WTC11 (cell line): Measurements from ENCODE around the gene CREG2. TPM values are rescaled to one million over a fixed set of nuclear protein-coding genes. Genes with fewer than 3 reads are reported as not detected.
A peak's percentile ranks its signal among the peaks of the same experiment; 100 is the strongest.

ENCODE experiments used
- ATAC-seq: fragments of 200-7000 bp; cut with Tn5 transposase; 2 replicates; pipeline ENCODE4 v1.10.0; 2021; ENCODE audit warnings: mild to moderate bottlenecking, moderate library complexity
- CTCF ChIA-PET: fragments of 300-600 bp; sonication (Branson Sonifier 250); formaldehyde crosslinking; loops from one replicate; lab custom pipeline; 2021; ENCODE audit warnings: antibody characterized with exemption; lab: Charles Lee
- POLR2A ChIA-PET: fragments of 350-600 bp; sonication (Branson Sonifier 250); formaldehyde crosslinking; loops from one replicate; lab custom pipeline; 2021; ENCODE audit warnings: antibody characterized with exemption; lab: Charles Lee
- DNase-seq: peaks from one replicate; pipeline ENCODE4 v3.0.0; 2021; ENCODE audit warnings: low spot score
- H3K27ac Mint-ChIP-seq: 2 replicates; pipeline ENCODE4 v1.8.0; 2021; ENCODE audit warnings: mixed read lengths
- H3K27me3 Mint-ChIP-seq: 2 replicates; pipeline ENCODE4 v1.8.0; 2021; ENCODE audit warnings: low read depth, mild to moderate bottlenecking, moderate library complexity, mixed read lengths
- H3K36me3 Mint-ChIP-seq: 2 replicates; pipeline ENCODE4 v1.8.0; 2021; ENCODE audit warnings: mixed read lengths
- H3K4me1 Mint-ChIP-seq: 2 replicates; pipeline ENCODE4 v1.8.0; 2022; ENCODE audit warnings: mixed read lengths
- H3K4me3 Mint-ChIP-seq: 2 replicates; pipeline ENCODE4 v1.8.0; 2021; ENCODE audit warnings: mild to moderate bottlenecking, moderate library complexity, mixed read lengths
- H3K9me3 Mint-ChIP-seq: 2 replicates; pipeline ENCODE4 v1.8.0; 2021; ENCODE audit warnings: mixed read lengths
- AFF4 ChIP-seq: sonication (generic); formaldehyde crosslinking; IDR thresholded peaks from 2 replicates; pipeline ENCODE4 v1.8.1; 2023; ENCODE audit warnings: mild to moderate bottlenecking, missing genetic modification reagents, borderline replicate concordance
- ATF1 ChIP-seq: sonication (generic); formaldehyde crosslinking; IDR thresholded peaks from 2 replicates; pipeline ENCODE4 v1.8.1; 2023; ENCODE audit warnings: mild to moderate bottlenecking, moderate library complexity, missing genetic modification reagents
- CBFB ChIP-seq: sonication (generic); formaldehyde crosslinking; IDR thresholded peaks from 2 replicates; pipeline ENCODE4 v1.8.1; 2022; ENCODE audit warnings: mild to moderate bottlenecking, low read depth, missing genetic modification reagents
- CDX4 ChIP-seq: fragments of 250-450 bp; sonication (Bioruptor Pico); IDR thresholded peaks from 2 replicates; pipeline ENCODE4 v1.9.0; 2021; ENCODE audit warnings: moderate library complexity, mild to moderate bottlenecking, inconsistent platforms, borderline replicate concordance
- E2F1 ChIP-seq: sonication (generic); formaldehyde crosslinking; IDR thresholded peaks from 2 replicates; pipeline ENCODE4 v1.8.0; 2022; ENCODE audit warnings: mild to moderate bottlenecking, missing genetic modification reagents
- ELF4 ChIP-seq: sonication (generic); formaldehyde crosslinking; IDR thresholded peaks from 2 replicates; pipeline ENCODE4 v1.8.1; 2022; ENCODE audit warnings: low read depth, mild to moderate bottlenecking, moderate library complexity, missing genetic modification reagents
- ESRRA ChIP-seq: sonication (generic); formaldehyde crosslinking; IDR thresholded peaks from 2 replicates; pipeline ENCODE4 v1.8.1; 2022; ENCODE audit warnings: mild to moderate bottlenecking, missing genetic modification reagents, borderline replicate concordance
- ETV6 ChIP-seq: sonication (generic); formaldehyde crosslinking; IDR thresholded peaks from 2 replicates; pipeline ENCODE4 v1.8.1; 2022; ENCODE audit warnings: mild to moderate bottlenecking, missing genetic modification reagents
- FOXJ3 ChIP-seq: sonication (generic); formaldehyde crosslinking; IDR thresholded peaks from 2 replicates; pipeline ENCODE4 v1.9.0; 2021; ENCODE audit warnings: missing genetic modification reagents, mild to moderate bottlenecking, borderline replicate concordance
- GABPB1 ChIP-seq: sonication (generic); formaldehyde crosslinking; IDR thresholded peaks from 2 replicates; pipeline ENCODE4 v1.8.1; 2023; ENCODE audit warnings: mild to moderate bottlenecking, missing genetic modification reagents
- HMGXB4 ChIP-seq: sonication (generic); formaldehyde crosslinking; IDR thresholded peaks from 2 replicates; pipeline ENCODE4 v1.8.1; 2023; ENCODE audit warnings: mild to moderate bottlenecking, moderate library complexity, missing genetic modification reagents
- IRF2 ChIP-seq: sonication (generic); formaldehyde crosslinking; IDR thresholded peaks from 2 replicates; pipeline ENCODE4 v1.8.0; 2022; ENCODE audit warnings: low read depth, missing genetic modification reagents, borderline replicate concordance
- MYBL2 ChIP-seq: sonication (generic); formaldehyde crosslinking; IDR thresholded peaks from 2 replicates; pipeline ENCODE4 v1.8.1; 2023; ENCODE audit warnings: mild to moderate bottlenecking, moderate library complexity, missing genetic modification reagents
- NFATC4 ChIP-seq: fragments of 250-450 bp; sonication (Bioruptor Pico); IDR thresholded peaks from 2 replicates; pipeline ENCODE4 v1.9.0; 2021; ENCODE audit warnings: mild to moderate bottlenecking
- NR1H2 ChIP-seq: sonication (generic); formaldehyde crosslinking; IDR thresholded peaks from 2 replicates; pipeline ENCODE4 v1.9.0; 2021; ENCODE audit warnings: mild to moderate bottlenecking, moderate library complexity, missing genetic modification reagents
- OVOL2 ChIP-seq: fragments of 250-450 bp; sonication (Bioruptor Pico); IDR thresholded peaks from 2 replicates; pipeline ENCODE4 v1.9.0; 2021; ENCODE audit warnings: mild to moderate bottlenecking, borderline replicate concordance
- TEAD1 ChIP-seq: sonication (generic); formaldehyde crosslinking; IDR thresholded peaks from 2 replicates; pipeline ENCODE4 v1.8.0; 2022; ENCODE audit warnings: mild to moderate bottlenecking, missing genetic modification reagents
- ZNF396 ChIP-seq: fragments of 250-450 bp; sonication (Bioruptor Pico); IDR thresholded peaks from 2 replicates; pipeline ENCODE4 v1.8.0; 2021; ENCODE audit warnings: mild to moderate bottlenecking, moderate library complexity, borderline replicate concordance
- ZNF416 ChIP-seq: fragments of 250-450 bp; sonication (Bioruptor Pico); IDR thresholded peaks from 2 replicates; pipeline ENCODE4 v1.9.0; 2021; ENCODE audit warnings: mild to moderate bottlenecking, inconsistent platforms
- ZNF423 ChIP-seq: fragments of 250-450 bp; sonication (Bioruptor Pico); IDR thresholded peaks from 2 replicates; pipeline ENCODE4 v2.1.2; 2022; ENCODE audit warnings: mild to moderate bottlenecking, moderate library complexity
- total RNA-seq: library from RNA; stranded (reverse); gene quantifications from 3 replicates; pipeline ENCODE4 v1.2.3, GENCODE V29; 2021
- TF ChIP-seq, protein P1 (sequence below): sonication (generic); formaldehyde crosslinking; IDR thresholded peaks from 2 replicates; pipeline ENCODE4 v1.8.0; 2022; ENCODE audit warnings: missing genetic modification reagents
- TF ChIP-seq, protein P2 (sequence below): sonication (generic); formaldehyde crosslinking; conservative IDR thresholded peaks from 2 replicates; pipeline ENCODE4 v1.8.1; 2022; ENCODE audit warnings: mild to moderate bottlenecking, missing genetic modification reagents
- TF ChIP-seq, protein P3 (sequence below): sonication (generic); formaldehyde crosslinking; IDR thresholded peaks from 2 replicates; pipeline ENCODE4 v1.8.0; 2022; ENCODE audit warnings: mild to moderate bottlenecking, missing genetic modification reagents

The CREG2 gene
- total RNA-seq, 1 experiment from 2014 or later: 1.6 TPM

- TF ChIP-seq HMGXB4 (CRISPR knock-in tag): peak; percentile 71
- peak; percentile 24; the same call in 1 of the 2 replicates for TF ChIP-seq TEAD1 (CRISPR knock-in tag)
- TF ChIP-seq ZNF396 (CRISPR knock-in tag): no peak
- TF ChIP-seq E2F1 (CRISPR knock-in tag): no peak
- no peak for TF ChIP-seq ELF4 (CRISPR knock-in tag)
- TF ChIP-seq NFATC4 (CRISPR knock-in tag): no peak
- TF ChIP-seq AFF4 (CRISPR knock-in tag): no peak
- no peak for TF ChIP-seq ESRRA
- no peak for TF ChIP-seq IRF2 (CRISPR knock-in tag)
These were observed at the start of gene CREG2 (continued) for GRCh38 chr2:101387151-101387834.

DNA sequence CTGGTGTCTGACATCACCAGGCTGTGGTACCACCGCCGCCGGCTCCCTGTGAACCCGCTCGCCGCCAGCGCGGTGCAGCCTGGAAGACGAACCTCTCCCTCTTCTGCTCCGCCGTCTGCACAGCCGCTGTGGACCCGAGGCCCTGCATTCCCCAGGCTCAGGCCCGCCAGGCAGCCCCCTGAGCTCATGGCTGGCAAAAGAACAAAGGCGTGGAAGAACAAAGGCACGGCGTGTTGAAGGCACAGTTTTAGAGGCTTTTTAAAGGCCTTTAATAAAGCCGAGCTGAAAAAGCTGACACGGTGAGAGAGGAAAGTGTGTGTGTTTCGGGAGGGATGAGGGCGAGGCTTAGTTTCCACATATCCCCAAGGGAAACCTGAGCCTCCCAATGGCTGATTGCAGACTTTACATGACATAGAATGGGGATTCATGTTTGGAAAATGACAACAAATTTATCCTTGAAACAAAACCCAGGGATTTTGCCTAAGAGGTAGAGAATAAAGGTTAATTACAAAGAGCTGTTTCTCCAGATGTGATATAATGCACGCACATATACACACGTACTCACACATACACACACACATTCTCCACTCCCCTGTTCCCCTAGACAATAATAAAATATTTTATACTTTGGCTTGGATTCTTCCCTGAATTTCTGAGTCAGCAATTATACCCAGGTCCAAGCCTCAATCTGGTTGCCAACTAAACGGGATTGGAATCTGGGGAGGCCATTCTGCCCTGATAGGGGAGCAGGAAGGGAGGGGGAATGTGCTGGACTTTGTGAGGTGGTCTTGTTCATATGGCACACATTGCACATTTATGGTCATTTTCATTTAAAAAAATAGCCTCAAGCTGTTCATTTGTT is 47.9 kb upstream of the CREG2 start:
- CTCF ChIA-PET: interaction anchor here (1.0 to 1.8 kb wide), 4 partner anchors 16 to 291 kb away, joined by 3 to 7 read pairs (median 4); no protein-coding TSS in a partner anchor
- peak overlapping the region; percentile 50 for H3K4me3 Mint-ChIP-seq
- no peak overlapping the region; the same call in 1 of the 2 replicates for H3K27ac Mint-ChIP-seq
- POLR2A ChIA-PET: no interaction called here
- TF ChIP-seq FOXJ3 (CRISPR knock-in tag) (no peak), GABPB1 (CRISPR knock-in tag) (no peak), TEAD1 (CRISPR knock-in tag) (no peak), NR1H2 (CRISPR knock-in tag) (no peak), ZNF423 (CRISPR knock-in tag) (no peak), NFATC4 (CRISPR knock-in tag) (no peak), ATF1 (CRISPR knock-in tag) (no peak), ZNF416 (CRISPR knock-in tag) (no peak), ETV6 (CRISPR knock-in tag) (no peak), CBFB (CRISPR knock-in tag) (no peak), OVOL2 (CRISPR knock-in tag) (no peak), MYBL2 (no peak), CDX4 (CRISPR knock-in tag) (no peak)
- TF ChIP-seq, protein P1, sequence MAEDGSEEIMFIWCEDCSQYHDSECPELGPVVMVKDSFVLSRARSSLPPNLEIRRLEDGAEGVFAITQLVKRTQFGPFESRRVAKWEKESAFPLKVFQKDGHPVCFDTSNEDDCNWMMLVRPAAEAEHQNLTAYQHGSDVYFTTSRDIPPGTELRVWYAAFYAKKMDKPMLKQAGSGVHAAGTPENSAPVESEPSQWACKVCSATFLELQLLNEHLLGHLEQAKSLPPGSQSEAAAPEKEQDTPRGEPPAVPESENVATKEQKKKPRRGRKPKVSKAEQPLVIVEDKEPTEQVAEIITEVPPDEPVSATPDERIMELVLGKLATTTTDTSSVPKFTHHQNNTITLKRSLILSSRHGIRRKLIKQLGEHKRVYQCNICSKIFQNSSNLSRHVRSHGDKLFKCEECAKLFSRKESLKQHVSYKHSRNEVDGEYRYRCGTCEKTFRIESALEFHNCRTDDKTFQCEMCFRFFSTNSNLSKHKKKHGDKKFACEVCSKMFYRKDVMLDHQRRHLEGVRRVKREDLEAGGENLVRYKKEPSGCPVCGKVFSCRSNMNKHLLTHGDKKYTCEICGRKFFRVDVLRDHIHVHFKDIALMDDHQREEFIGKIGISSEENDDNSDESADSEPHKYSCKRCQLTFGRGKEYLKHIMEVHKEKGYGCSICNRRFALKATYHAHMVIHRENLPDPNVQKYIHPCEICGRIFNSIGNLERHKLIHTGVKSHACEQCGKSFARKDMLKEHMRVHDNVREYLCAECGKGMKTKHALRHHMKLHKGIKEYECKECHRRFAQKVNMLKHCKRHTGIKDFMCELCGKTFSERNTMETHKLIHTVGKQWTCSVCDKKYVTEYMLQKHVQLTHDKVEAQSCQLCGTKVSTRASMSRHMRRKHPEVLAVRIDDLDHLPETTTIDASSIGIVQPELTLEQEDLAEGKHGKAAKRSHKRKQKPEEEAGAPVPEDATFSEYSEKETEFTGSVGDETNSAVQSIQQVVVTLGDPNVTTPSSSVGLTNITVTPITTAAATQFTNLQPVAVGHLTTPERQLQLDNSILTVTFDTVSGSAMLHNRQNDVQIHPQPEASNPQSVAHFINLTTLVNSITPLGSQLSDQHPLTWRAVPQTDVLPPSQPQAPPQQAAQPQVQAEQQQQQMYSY (CRISPR knock-in tag): no peak
- TF ChIP-seq, protein P2, sequence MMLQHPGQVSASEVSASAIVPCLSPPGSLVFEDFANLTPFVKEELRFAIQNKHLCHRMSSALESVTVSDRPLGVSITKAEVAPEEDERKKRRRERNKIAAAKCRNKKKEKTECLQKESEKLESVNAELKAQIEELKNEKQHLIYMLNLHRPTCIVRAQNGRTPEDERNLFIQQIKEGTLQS (CRISPR knock-in tag): no peak
- TF ChIP-seq, protein P3, sequence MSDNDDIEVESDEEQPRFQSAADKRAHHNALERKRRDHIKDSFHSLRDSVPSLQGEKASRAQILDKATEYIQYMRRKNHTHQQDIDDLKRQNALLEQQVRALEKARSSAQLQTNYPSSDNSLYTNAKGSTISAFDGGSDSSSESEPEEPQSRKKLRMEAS (CRISPR knock-in tag): no peak
- TF ChIP-seq, all 79 proteins: peak for 0
- H3K9me3 Mint-ChIP-seq: no peaks in the 10 kb centered on the region
- H3K27me3 Mint-ChIP-seq: peaks cover 3% of the 10 kb centered on the region; the same call in 1 of the 2 replicates
- H3K4me1 Mint-ChIP-seq: peaks cover 16% of the 10 kb centered on the region
- ATAC-seq: peak; percentile 94
- peak; percentile 67 for DNase-seq
- H3K36me3 Mint-ChIP-seq: no peaks in the 10 kb centered on the region
